ENCODE data around the gene KLHL7. TPM values are rescaled to one million over a fixed set of nuclear protein-coding genes. Genes with fewer than 3 reads are reported as not detected.

KLHL7 gene
- total and polyA plus RNA-seq, 9 of the 15 experiments (the other 6 are each of a cell fraction or from before 2014, with no cell fraction given) = 4.2 to 63.1 (median 32.3) TPM

DNA sequence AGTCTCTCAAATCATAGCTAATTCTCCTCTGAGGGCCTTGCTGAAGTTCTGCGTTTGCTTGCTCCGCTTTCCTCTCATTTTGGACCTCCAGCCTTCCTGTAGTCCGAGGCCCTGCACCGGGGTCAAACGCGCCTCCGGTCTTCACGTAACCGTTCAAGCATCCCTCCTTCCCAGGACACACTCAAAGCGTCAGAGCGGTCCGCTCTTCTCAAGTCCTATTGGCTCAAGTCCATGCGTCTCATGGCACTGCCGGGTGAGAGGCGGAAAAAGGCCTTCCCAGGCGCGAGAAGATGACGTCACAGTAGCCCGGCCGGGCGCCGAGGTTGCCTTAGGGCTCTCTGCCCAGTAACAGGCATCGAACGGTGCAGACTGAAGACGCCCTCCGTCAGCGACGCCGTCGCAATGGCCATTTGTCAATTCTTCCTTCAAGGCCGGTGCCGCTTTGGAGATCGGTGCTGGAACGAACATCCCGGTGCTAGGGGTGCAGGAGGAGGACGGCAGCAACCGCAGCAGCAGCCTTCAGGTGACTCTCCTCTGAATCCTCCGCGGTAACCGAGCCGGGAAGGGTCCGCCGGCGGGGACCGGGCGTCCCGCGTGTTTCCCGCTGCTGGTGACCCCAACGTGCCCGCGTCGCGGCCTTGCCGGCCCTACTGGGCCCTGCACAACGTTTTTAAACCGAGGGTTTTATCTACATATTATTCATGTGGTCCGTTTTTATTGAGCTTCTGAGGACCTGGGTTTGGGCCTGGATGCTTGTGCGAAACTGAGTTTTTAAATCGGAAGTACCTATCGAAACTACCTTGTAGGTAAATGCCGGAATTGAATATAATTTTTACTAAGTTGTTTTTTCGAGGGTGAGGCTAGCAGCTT is 76.3 kb downstream of the KLHL7 start, which contains the start of gene NUP42 (continued):
- TF ChIP-seq JUND (IDR thresholded peaks at IDR 0.05; ENCODE audit: borderline replicate concordance, low read depth, low read length) (peak; percentile 92), JUND (tag; IDR thresholded peaks at IDR 0.05; ENCODE audit: borderline replicate concordance, low read depth, low read length) (peak; percentile 87), WHSC1 (IDR thresholded peaks at IDR 0.05; ENCODE audit: low read length) (no peak), SPI1 (IDR thresholded peaks at IDR 0.05; ENCODE audit: borderline replicate concordance, low read depth, low read length) (no peak), BCL6 (CRISPR knock-in tag; IDR thresholded peaks at IDR 0.05) (no peak), CHD2 (IDR thresholded peaks at IDR 0.05; ENCODE audit: low read depth, low read length) (no peak), SRSF9 (IDR thresholded peaks at IDR 0.05; ENCODE audit: borderline replicate concordance, low read depth, low read length) (no peak), FOXK2 (conservative IDR thresholded peaks at IDR 0.05 in 1 of 2, IDR thresholded peaks at IDR 0.05 in 1 of 2; ENCODE audit: low read depth in 2 of 2) (peak; percentile 83 to 88), TAL1 (IDR thresholded peaks at IDR 0.05) (no peak), ADNP (tag; IDR thresholded peaks at IDR 0.05) (no peak), POLR2H (tag; IDR thresholded peaks at IDR 0.05; ENCODE audit: low read depth) (peak; percentile 81), ZBTB17 (CRISPR knock-in tag; IDR thresholded peaks at IDR 0.05) (0 out of 2 replicates have a peak, but pooled peaks have one; percentile 57), ASH1L (IDR thresholded peaks at IDR 0.05; ENCODE audit: borderline replicate concordance, low read depth, partially characterized antibody) (no peak), MYBL2 (IDR thresholded peaks at IDR 0.05; ENCODE audit: low read depth) (peak; percentile 89), MYBL2 (CRISPR knock-in tag; IDR thresholded peaks at IDR 0.05; ENCODE audit: borderline replicate concordance) (no peak)
- TF ChIP-seq, protein P1, sequence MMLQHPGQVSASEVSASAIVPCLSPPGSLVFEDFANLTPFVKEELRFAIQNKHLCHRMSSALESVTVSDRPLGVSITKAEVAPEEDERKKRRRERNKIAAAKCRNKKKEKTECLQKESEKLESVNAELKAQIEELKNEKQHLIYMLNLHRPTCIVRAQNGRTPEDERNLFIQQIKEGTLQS (IDR thresholded peaks at IDR 0.05) = peak; percentile 99
- TF ChIP-seq, protein P1 (CRISPR knock-in tag; conservative IDR thresholded peaks at IDR 0.05) = no peak; the same call in 1 of the 2 replicates
- TF ChIP-seq, protein P2, sequence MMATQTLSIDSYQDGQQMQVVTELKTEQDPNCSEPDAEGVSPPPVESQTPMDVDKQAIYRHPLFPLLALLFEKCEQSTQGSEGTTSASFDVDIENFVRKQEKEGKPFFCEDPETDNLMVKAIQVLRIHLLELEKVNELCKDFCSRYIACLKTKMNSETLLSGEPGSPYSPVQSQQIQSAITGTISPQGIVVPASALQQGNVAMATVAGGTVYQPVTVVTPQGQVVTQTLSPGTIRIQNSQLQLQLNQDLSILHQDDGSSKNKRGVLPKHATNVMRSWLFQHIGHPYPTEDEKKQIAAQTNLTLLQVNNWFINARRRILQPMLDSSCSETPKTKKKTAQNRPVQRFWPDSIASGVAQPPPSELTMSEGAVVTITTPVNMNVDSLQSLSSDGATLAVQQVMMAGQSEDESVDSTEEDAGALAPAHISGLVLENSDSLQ (IDR thresholded peaks at IDR 0.05) = peak; percentile 79
- TF ChIP-seq, protein P3, sequence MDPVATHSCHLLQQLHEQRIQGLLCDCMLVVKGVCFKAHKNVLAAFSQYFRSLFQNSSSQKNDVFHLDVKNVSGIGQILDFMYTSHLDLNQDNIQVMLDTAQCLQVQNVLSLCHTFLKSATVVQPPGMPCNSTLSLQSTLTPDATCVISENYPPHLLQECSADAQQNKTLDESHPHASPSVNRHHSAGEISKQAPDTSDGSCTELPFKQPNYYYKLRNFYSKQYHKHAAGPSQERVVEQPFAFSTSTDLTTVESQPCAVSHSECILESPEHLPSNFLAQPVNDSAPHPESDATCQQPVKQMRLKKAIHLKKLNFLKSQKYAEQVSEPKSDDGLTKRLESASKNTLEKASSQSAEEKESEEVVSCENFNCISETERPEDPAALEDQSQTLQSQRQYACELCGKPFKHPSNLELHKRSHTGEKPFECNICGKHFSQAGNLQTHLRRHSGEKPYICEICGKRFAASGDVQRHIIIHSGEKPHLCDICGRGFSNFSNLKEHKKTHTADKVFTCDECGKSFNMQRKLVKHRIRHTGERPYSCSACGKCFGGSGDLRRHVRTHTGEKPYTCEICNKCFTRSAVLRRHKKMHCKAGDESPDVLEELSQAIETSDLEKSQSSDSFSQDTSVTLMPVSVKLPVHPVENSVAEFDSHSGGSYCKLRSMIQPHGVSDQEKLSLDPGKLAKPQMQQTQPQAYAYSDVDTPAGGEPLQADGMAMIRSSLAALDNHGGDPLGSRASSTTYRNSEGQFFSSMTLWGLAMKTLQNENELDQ (CRISPR knock-in tag; IDR thresholded peaks at IDR 0.05; ENCODE audit: borderline replicate concordance) = no peak
- TF ChIP-seq, protein P4, sequence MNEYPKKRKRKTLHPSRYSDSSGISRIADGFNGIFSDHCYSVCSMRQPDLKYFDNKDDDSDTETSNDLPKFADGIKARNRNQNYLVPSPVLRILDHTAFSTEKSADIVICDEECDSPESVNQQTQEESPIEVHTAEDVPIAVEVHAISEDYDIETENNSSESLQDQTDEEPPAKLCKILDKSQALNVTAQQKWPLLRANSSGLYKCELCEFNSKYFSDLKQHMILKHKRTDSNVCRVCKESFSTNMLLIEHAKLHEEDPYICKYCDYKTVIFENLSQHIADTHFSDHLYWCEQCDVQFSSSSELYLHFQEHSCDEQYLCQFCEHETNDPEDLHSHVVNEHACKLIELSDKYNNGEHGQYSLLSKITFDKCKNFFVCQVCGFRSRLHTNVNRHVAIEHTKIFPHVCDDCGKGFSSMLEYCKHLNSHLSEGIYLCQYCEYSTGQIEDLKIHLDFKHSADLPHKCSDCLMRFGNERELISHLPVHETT (CRISPR knock-in tag; conservative IDR thresholded peaks at IDR 0.05 in 1 of 2, IDR thresholded peaks at IDR 0.05 in 1 of 2) = peak in 1 of 2 experiments; percentile 87; a peak in 2 of 4 replicates

All from K562 (cell line).